SU-DHL-6 (cell line): ENCODE results near the gene BICC1.
"Not testable (repeated sequence)": the region's sequence is repeated elsewhere in the genome, so short reads cannot be mapped to it uniquely, and the experiment has no call there.

ENCODE experiments used
- H2AFZ ChIP-seq: fragments of 200-600 bp; sonication (generic); 2 replicates; pipeline ENCODE4 v1.6.1; 2014; ENCODE audit warnings: low read depth, mild to moderate bottlenecking, moderate library complexity, mixed read lengths, antibody characterized with exemption, low read length; ENCODE audit not compliant: severe bottlenecking
- H3F3A ChIP-seq: fragments of 200-600 bp; shearing (Covaris generic); 2 replicates; pipeline ENCODE4 v1.6.0; 2016; ENCODE audit warnings: antibody characterized with exemption, mild to moderate bottlenecking; ENCODE audit not compliant: insufficient read depth
- H3K27ac ChIP-seq: fragments of 200-600 bp; sonication (generic); 2 replicates; pipeline ENCODE4 v1.5.1; 2016; ENCODE audit warnings: low read depth, mild to moderate bottlenecking, low read length, moderate library complexity, mixed read lengths
- H3K27me3 ChIP-seq: fragments of 200-600 bp; sonication (generic), shearing (Covaris generic); 2 replicates; pipeline ENCODE4 v1.6.0; 2014; ENCODE audit warnings: mild to moderate bottlenecking, low read length
- H3K36me3 ChIP-seq: fragments of 200-600 bp; sonication (generic); 2 replicates; pipeline ENCODE4 v1.6.1; 2014; ENCODE audit warnings: mild to moderate bottlenecking, low read length, mixed read lengths
- H3K4me2 ChIP-seq: fragments of 300-600, 200-600 bp; shearing (Covaris generic), sonication (generic); 2 replicates; pipeline ENCODE4 v1.6.0; 2014; ENCODE audit warnings: low read length, low read depth, mild to moderate bottlenecking; ENCODE audit not compliant: poor library complexity, severe bottlenecking
- H3K4me3 ChIP-seq: fragments of 200-600 bp; sonication (generic); 2 replicates; pipeline ENCODE4 v1.5.1; 2014; ENCODE audit warnings: antibody characterized with exemption, low read length, mild to moderate bottlenecking, mixed read lengths; ENCODE audit not compliant: insufficient read depth, poor library complexity, severe bottlenecking
- H3K79me2 ChIP-seq: fragments of 200-600 bp; sonication (generic); 2 replicates; pipeline ENCODE4 v1.6.1; 2014; ENCODE audit warnings: mild to moderate bottlenecking, low read length, moderate library complexity; ENCODE audit not compliant: insufficient read depth
- H3K9ac ChIP-seq: fragments of 200-600 bp; sonication (generic); 2 replicates; pipeline ENCODE4 v1.7.0; 2014; ENCODE audit warnings: mild to moderate bottlenecking, low read length
- H3K9me2 ChIP-seq: fragments of 200-600 bp; sonication (generic); replicated peaks from 2 replicates; pipeline ENCODE4 v1.6.1; 2014; ENCODE audit warnings: low read length; ENCODE audit not compliant: insufficient read depth
- H3K9me3 ChIP-seq: fragments of 200-600 bp; sonication (generic); 2 replicates; pipeline ENCODE4 v1.6.1; 2014; ENCODE audit warnings: low read length, mixed read lengths; ENCODE audit not compliant: insufficient read depth
- H4K20me1 ChIP-seq: fragments of 200-600 bp; sonication (generic); 2 replicates; pipeline ENCODE4 v1.6.1; 2014; ENCODE audit warnings: low read depth, mild to moderate bottlenecking, antibody characterized with exemption, low read length, moderate library complexity, mixed read lengths
- CTCF ChIP-seq: fragments of 200-600 bp; sonication (generic); IDR thresholded peaks from one replicate; pipeline ENCODE4 v1.5.1; 2017; ENCODE audit warnings: antibody characterized with exemption, mild to moderate bottlenecking, low read length, moderate library complexity; ENCODE audit not compliant: insufficient read depth, poor library complexity, severe bottlenecking
- EZH2phosphoT487 ChIP-seq: fragments of 200-600 bp; sonication (generic), shearing (Covaris generic); conservative IDR thresholded peaks from 2 replicates; pipeline ENCODE4 v1.6.1; 2018; ENCODE audit warnings: mild to moderate bottlenecking, antibody characterized with exemption, low read length, moderate library complexity, mixed read lengths

The BICC1 gene

DNA sequence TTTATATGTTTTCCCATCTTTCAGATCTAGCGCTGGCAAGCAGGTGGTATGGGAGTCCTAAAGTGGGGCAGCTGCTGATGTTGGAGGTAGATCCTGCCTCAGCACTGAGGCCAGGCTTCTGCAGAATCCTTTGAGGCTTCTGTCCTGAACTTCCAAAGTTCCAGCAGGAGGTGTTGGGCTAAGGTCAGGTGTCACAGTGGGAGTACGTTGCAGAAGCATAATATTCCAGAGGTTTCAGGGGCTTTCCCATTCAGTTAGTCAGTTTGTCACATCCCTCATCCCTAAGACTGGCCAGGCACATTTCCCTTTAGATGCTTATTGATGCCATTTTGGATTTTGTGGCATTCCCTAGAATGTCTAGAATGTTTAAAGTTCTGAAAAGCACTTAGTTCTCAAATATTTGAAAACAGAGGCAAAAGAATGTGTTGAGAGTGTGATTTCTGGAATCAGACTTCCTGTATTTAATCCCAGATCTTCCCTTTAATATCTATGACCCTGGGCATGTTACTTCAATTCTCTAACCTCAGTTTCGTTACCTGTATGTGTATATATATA lies 344.7 kb downstream of the BICC1 start:
- no peak for TF ChIP-seq EZH2phosphoT487
- no peak for TF ChIP-seq CTCF
- no peak overlapping the region for H2AFZ ChIP-seq
- H3K9me2 ChIP-seq = no peaks in the 10 kb centered on the region
- H3K79me2 ChIP-seq = no peaks in the 10 kb centered on the region
- H3F3A ChIP-seq = no peaks in the 10 kb centered on the region
- no peaks in the 10 kb centered on the region for H3K9me3 ChIP-seq
- H4K20me1 ChIP-seq = no peaks in the 10 kb centered on the region
- no peak overlapping the region for H3K9ac ChIP-seq
- no peak overlapping the region for H3K4me2 ChIP-seq
- no peak overlapping the region for H3K4me3 ChIP-seq
- no peaks in the 10 kb centered on the region for H3K27me3 ChIP-seq
- H3K27ac ChIP-seq = no peak overlapping the region
- H3K36me3 ChIP-seq = no peaks in the 10 kb centered on the region

- H3K27ac ChIP-seq, H3K4me2 ChIP-seq, H3K9ac ChIP-seq, H3K79me2 ChIP-seq, H3K27me3 ChIP-seq, H3K4me3 ChIP-seq, H3K9me2 ChIP-seq, H3F3A ChIP-seq, H3K36me3 ChIP-seq, H2AFZ ChIP-seq, H4K20me1 ChIP-seq, H3K9me3 ChIP-seq: not testable (repeated sequence)
Observed at GRCh38 chr10:58858123-58858522, 345.5 kb downstream of the BICC1 start.

DNA sequence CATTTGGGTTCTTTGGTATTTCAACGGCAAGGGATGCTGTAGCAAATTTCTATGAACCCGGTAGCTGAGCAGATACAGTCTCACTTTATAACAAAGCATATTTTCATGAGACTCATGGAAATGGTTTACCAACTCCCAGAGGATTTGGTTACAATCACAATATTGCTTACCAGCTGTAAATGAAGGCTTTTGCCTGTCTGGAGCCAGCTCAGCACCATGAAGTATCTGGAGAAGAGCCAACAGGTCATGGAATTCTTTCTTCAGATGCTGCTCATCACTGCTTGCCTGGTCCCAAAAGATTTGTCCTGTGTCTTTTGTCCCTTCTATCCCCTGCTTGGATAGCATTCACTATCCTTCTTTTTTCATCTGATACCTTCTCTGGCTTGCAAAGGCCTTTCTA lies 346.9 kb downstream of the BICC1 start:
- Histone ChIP-seq H3K4me2 (no peak overlapping the region), H3K9me2 (no peaks in the 10 kb centered on the region), H3K9me3 (no peaks in the 10 kb centered on the region), H3K79me2 (no peaks in the 10 kb centered on the region), H4K20me1 (no peaks in the 10 kb centered on the region), H3K36me3 (no peaks in the 10 kb centered on the region), H3F3A (no peaks in the 10 kb centered on the region), H3K4me3 (no peak overlapping the region), H3K27me3 (no peaks in the 10 kb centered on the region), H2AFZ (no peak overlapping the region), H3K9ac (no peak overlapping the region), H3K27ac (no peak overlapping the region)
- no peak for TF ChIP-seq CTCF
- no peak for TF ChIP-seq EZH2phosphoT487

DNA sequence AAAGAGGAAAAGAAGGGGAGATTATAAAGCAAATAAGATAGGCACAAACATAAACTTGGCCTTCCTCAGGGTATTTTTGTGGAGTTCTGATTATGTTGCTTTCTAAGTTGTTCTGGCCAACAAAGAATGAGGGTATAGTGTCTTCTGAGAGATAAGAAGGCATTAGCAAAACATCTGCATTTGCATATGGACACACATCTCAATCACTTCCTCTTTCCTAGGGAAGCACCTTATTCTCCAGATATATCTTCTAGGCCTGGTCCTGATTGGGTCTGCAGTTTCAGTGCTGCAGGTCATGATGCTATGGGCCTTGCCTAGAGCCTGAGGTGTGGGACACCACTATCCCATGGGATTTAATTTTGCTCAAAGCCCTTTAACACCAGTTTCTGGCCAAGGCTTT lies 355.0 kb downstream of the BICC1 start:
- Histone ChIP-seq H3K9me2 (no peaks in the 10 kb centered on the region), H4K20me1 (no peaks in the 10 kb centered on the region), H3K9me3 (no peaks in the 10 kb centered on the region), H3K9ac (no peak overlapping the region), H3K27me3 (no peaks in the 10 kb centered on the region), H3K36me3 (no peaks in the 10 kb centered on the region), H3K79me2 (no peaks in the 10 kb centered on the region), H3F3A (no peaks in the 10 kb centered on the region), H2AFZ (no peak overlapping the region), H3K4me2 (no peak overlapping the region), H3K4me3 (no peak overlapping the region), H3K27ac (no peak overlapping the region)
- no peak for TF ChIP-seq EZH2phosphoT487
